NCI-H748 treated with DMSO at 0.1 percent for 48 hours (cell line): Measurements from ENCODE around the gene PTGES3L.
"Not testable (repeated sequence)": the region's sequence is repeated elsewhere in the genome, so short reads cannot be mapped to it uniquely, and the experiment has no call there.

Source experiments
- DNase-seq: peaks from one replicate; lab custom pipeline; 2025; lab: John Stamatoyannopoulos, UW

The PTGES3L gene

DNA sequence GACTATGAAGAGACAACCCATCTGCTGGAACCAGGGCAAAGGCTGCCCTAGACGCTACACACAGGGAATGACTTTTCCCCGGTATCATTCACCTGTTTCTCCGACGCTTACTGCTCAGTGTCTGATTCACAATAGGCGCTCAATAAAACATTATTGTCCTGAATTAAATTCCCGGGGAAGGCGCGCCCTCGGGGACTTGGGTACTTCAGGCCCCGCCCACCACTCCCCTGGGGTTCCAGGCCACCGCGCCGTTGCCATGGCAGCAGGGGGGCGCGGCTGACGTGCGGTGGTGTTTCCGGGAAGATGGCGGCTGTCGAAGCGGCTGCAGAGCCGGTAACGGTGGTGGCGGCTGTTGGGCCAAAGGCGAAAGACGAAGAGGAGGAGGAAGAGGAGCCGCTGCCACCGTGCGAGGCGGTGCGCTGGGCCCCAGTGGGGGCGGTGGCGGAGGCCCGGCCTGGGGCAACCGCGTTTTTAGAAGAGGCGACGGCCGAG is 440 bp upstream of the PTGES3L start, which contains the start of gene RUNDC1:
TSS of gene RUNDC1 (plus strand) at position 292 of the 492 bp plus-strand sequence. CDS start at position 304, 12 bp downstream.
- peak; percentile 77 for DNase-seq

- not testable (repeated sequence) for DNase-seq
Measured at GRCh38 chr17:42975701-42976100, 4.2 kb downstream of the PTGES3L start.

DNA sequence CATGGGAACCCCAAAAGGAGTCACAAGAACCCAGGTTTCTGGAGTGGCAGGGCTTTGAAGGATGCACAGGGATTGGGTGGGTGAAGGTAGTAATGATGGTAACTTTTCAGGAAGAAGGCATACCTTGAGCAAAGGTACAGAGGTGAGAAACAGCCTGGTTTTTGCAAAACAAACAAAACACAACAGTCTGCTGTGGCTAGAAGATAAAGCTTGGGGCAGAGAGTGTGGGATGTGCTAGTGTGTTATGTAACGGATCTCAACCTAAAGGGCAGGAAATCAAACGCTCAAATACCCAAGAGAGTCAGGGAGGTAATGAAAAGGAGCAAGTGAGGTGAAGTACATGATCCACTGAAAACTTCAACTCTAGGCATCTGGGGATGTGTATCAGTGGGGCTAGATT is 4.6 kb downstream of the PTGES3L start:
- DNase-seq, result no peak

DNA sequence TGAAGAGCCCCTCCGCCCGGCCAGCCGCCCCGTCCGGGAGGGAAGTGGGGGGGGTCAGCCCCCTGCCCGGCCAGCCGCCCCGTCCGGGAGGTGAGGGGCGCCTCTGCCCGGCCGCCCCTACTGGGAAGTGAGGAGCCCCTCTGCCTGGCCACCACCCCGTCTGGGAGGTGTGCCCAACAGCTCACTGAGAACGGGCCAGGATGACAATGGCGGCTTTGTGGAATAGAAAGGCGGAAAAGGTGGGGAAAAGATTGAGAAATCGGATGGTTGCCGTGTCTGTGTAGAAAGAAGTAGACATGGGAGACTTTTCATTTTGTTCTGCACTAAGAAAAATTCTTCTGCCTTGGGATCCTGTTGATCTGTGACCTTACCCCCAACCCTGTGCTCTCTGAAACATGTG is 6.6 kb downstream of the PTGES3L start:
- DNase-seq, result not testable (repeated sequence)

DNA sequence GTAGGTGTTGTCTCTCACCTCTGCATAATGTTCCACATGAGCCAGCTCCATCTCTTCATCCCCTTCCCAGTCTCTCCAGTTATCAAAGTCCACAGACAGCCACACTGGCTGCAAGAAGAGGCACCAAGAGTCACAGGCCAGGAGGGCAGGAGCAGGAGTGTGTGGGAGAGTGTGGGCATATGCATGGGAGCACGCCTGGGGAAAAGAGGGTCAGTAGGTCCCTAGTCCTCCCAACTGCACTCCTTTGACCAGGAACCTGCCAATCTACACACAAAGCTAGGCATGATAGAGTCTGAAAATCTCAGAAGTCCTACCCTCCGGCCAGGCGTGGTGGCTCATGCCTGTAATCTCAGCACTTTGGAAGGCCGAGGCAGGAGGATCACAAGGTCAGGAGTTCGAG is 8.3 kb downstream of the PTGES3L start:
- no peak for DNase-seq

DNA sequence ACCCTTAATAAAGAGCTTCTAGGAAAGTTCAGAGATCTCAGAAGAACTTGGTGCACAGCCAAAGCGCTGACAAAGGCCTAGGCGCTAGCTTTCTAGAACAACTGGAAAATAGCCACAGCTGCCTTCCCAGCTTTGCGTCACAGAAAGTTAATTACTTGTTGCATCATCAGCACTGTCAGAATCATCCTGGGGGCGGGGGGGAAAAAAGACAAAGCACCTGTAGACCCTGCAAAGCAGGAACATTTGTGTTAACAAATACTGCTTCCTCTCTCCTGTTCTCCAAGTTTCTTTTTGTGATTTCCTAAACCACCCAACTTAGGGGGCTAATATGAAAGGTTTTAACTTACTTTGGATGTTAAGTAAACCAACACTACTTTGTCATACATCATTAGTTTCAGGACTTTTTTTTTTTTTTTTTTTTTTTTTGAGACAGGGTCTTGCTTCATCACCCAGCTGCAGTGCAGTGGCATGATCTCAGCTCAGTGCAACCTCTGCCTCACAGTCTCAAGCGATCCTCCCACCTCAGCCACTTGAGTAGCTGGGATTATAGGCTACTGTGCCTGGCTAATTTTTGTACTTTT is 10.8 kb downstream of the PTGES3L start:
- DNase-seq, result no peak

- no peak for DNase-seq
Measured at GRCh38 chr17:42967925-42968324, 12.0 kb downstream of the PTGES3L start.

- peak; percentile 69 for DNase-seq
Measured at GRCh38 chr17:42964161-42964932, 15.5 kb downstream of the PTGES3L start, which contains the start of gene AARSD1. Gene AARSD1, minus strand, starts transcription at chr17:42964454. Its CDS starts 14 bp downstream, at chr17:42964440.

DNA sequence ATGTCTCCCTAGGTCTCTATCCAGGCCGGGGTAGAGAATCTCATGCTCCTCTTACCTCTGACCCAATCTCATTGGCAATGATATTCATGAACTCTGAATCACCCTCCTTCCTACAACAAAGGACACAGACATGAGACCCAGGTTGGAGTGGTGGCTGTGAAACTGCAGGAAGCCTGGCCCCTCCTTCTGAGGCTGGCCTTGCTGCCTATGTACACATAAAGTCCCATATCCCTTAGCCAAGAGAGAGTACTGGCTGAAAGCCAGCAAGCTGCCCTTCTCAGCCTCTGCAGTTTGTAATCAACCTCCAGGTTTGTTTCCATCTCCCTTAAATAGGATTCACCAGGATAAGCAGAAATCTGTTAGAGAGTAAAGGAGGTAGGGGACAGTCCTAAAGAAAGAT is 26.2 kb downstream of the PTGES3L start:
- DNase-seq, result no peak

DNA sequence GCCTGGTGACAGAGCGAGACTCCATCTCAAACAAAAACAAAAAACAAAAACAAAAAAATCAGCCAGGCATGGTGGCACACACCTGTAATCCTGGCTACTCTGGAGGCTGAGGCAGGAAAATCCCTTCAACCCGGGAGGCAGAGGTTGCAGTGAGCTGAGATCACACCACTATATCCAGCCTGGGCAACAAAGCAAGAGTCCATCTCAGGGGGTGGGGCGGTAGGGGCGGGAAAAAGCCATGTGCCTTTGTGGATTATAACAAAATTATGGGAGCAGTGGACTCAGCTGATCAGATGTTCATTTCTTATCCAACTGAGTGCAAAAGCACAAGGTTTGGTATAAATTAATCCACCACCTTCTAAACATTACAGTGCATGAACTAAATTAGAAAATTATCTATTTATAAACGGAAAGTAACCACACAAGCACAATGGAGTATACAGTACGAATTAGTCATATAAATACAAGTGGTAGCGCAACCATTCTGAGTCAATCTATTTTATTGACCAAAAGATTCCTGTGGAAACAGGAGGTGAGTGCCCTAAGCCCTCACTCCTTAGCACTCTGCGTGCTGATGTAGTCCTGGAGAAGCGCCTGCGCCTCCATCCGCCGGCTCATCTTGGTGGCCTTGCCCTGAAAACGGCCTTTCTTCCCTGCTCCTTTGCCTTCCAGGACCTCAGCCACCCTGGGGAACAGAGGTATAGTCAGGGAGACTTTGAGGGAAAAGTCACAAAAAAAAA is 29.7 kb downstream of the PTGES3L start:
- DNase-seq, result no peak

GRCh38 chr17:42946812-42947211 is 33.1 kb downstream of the PTGES3L start:
- no peak for DNase-seq

GRCh38 chr17:42944211-42944610 is 35.7 kb downstream of the PTGES3L start:
- no peak for DNase-seq

- peak; percentile 39 for DNase-seq
Measured at GRCh38 chr17:42937712-42938596, 41.9 kb downstream of the PTGES3L start.

- DNase-seq, result no peak
Measured at GRCh38 chr17:42929497-42929844, 50.4 kb downstream of the PTGES3L start.

DNA sequence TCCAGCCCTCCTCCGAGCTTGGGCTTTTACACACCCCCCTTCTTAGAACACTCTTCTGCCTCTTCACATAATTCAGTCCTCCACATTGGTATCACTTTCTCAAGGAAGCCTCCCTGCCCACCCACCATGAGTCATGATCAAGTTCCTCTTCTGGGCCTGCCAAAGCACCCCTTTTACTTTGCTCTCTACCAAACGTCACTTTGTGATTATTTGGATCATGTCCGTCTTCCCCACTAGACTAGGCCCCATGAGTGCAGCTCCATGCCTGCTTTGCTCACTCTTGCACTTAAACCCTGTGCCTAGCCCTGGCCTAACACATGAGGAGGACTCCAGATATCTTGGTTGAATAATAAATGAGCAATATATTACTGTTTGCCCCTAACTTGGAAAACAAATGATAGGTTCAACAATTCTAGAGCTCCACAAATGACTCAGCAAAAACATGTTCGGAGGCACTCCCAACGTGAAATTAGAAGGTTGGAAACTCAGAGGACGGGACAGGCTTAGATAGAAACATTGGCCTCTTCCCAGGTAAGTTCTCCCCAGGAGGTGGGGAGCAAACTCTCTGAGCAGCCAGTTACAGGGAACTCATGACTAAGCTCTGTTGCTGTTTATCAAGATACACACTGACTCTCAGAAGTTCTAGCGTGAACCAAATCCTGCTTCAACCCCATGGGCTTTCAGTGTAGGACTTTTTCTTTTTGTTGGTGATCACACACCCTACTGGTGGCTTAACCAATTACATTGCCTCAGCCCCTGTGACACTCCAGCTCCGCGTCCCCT is 51.0 kb downstream of the PTGES3L start:
- DNase-seq, result peak; percentile 36

DNA sequence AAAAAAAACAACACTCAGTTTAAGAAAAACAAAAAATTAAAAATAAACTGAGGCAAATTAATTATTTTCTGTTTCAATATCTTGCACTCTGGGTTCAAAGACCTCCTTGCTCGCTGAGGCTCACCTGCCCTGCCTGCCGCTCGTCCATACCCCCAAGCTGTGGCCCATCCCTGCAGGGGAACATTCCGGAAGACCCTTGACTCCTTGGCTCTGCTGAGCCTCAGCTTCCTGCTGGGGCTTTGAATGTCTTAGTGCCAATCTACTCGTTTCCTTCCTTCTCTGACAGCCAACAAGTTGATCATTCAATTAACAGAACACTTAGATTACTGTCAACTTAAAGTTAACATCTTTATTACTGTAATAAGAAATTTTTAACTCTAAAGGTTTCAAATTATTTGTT is 55.0 kb downstream of the PTGES3L start:
- no peak for DNase-seq

DNA sequence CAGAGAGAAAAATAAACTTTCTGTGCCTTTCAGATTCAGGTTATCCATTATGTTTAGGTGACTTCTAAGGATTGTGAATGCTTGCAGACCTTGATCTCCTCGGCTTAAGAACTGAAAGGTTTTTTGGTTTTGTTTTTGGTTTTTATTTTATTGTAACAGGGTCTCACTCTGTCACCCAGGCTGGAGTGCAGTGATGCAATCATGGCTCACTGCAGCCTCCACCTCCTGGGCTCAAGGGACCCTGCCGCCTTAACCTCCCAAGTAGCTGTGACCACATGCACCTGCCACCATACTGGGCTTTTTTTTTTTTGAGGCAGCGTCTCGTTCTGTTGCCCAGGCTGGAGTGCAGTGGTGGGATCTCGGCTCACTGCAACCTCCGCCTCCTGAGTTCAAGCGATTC is 56.4 kb downstream of the PTGES3L start:
- not testable (repeated sequence) for DNase-seq

DNA sequence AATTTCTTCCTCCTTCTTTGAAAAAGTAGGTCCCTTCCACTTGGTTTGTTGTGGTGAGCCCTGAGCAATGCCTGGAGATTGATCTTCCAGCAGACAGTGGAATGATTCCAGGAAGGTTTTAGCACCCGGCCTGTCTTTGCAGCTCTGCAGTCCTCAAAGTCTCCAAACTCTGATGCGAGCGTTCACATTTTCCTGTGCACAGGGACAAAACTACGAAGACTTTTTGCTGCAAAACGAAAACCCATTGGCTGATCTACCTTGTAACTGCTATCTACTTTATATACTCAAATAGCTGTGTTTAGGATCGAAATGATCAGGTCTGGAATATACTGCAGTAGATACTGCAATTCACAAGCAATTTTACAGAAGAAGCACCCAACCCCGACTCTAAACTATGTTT is 57.6 kb downstream of the PTGES3L start:
- no peak for DNase-seq

DNA sequence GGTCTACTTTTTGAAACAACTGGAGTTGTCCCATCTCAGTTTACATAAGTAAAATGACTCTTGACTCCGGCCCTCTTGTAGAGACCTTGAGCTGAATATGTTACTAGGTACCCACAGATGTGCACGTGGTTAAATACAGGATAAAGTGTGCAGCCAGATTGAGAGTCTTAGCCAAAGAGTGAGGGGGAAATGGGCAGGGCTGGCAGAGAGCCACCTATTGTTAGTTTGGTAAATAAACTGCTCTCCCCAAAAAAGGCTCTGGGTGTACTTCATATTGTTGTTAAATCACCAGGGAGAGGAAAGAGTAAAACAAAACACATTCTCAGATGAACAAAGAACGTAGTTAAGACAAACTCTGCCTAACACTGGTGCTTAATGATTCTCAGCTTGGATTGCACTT is 59.0 kb downstream of the PTGES3L start:
- DNase-seq, result peak; percentile 93

- peak; percentile 44 for DNase-seq
Measured at GRCh38 chr17:42920106-42920900, 59.6 kb downstream of the PTGES3L start.
